NCI-H146 treated with DMSO at 0.1 percent for 48 hours (cell line): ENCODE measurements around the gene POC1A.
A peak's percentile ranks its signal among the peaks of the same experiment; 100 is the strongest.
"Not testable (repeated sequence)": the region's sequence is repeated elsewhere in the genome, so short reads cannot be mapped to it uniquely, and the experiment has no call there.

ENCODE experiments used
- DNase-seq: peaks from one replicate; lab custom pipeline; 2025; ENCODE audit not compliant: unreplicated experiment; lab: John Stamatoyannopoulos, UW

Gene POC1A

DNA sequence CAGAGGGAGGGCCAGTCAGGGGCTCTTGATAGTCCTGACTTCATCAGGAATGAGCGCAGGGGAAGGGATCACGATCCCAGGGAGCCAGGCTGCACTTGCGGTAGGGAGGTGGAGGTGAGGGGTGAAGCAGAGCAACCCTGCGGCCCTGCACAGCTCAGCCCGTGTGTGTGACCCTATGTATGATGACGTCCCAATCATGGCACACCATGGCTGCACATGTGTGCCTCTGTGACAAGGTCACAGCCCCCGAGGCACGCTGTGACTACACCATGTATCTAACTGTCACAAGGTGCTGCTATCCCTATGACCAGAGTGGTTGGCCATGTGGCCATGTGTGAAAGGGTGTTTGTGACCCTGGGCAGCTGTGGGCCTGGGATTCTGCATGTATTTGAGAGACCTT, 30.5 kb upstream of the POC1A start:
- no peak for DNase-seq

- DNase-seq: peak; percentile 48
These were observed 29.7 kb upstream of the POC1A start for GRCh38 chr3:52183786-52184445.

- DNase-seq: no peak
These were observed 28.5 kb upstream of the POC1A start for GRCh38 chr3:52182691-52183090.

DNA sequence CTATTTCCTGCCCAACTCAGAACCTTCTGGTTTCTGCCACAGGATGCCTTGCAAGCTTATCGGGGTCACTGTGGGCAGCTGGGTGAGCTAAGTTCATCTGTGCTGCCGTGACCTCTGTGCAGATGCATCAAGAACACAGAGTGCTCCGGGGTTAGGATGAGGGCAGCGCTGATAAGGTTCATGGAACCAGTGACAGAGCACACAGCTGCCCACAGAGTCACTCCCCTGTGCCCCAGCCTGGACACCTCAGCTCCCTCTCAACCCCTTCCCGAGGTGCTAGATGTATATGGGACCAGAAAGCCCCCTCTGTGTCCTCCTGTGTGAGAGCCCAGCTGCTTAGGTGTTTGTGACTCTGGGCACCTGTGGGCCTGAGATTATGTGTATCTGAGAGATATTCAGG, 28.0 kb upstream of the POC1A start:
- DNase-seq: no peak

- DNase-seq: no peak
These were observed 27.3 kb upstream of the POC1A start for GRCh38 chr3:52181543-52181942.

DNA sequence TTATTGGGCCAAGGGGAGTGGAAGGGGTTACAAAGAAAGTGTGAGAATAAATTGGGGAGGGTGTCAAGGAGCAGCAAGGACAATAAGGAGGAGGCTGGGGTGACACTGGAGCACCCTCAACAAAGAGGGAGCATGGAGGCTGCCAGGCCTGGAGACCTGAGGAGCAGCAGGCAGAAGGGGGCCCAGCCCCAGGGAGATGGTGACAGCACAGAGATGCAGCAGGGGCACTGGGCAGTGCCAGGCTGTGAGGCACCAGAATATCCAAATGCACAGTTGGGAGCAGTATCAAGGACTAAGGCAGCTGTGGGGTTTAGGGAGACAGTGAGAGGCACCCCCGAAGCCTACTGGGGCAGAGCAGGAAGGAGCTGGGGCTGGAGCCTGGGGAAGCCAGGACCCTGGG, 24.3 kb upstream of the POC1A start:
- DNase-seq: no peak

GRCh38 chr3:52178126-52178525, 23.9 kb upstream of the POC1A start:
- DNase-seq: not testable (repeated sequence)

GRCh38 chr3:52177701-52178042, 23.4 kb upstream of the POC1A start:
- DNase-seq: no peak

DNA sequence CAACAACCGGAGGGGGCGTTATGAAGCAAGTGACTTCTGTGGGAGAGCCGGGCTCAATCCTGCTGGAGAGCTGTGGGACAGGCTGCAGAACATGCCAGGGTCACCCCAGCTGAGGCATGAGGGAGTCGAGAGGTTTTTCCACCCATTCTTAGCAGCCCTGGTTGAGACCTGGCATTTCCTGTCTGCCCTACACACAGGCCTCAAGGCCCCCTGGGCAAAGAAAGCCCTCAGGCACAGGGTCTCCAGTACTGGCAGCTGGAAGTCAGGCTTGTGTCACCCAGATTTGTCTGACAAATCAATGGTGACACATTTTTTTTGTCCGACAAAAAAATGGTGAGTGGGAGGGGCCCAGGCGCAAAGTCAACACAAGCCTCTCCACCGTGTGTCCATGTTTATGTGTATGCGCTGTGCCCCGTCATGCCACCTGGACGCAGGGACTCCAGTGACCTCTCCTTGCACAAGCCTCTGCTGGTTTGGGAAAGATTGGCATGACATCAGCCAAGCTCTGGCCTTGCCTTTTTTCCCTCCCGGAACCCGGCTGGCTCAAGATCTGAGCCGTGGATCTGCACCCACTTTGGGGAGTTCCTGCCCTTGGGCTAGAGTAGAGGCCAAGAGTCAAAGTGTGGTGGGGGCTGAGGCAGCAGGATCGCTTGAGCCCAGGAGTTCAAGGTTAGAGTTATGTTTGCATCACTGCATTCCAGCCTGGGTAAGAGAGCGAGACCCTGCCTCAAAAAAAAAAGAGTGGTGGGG, 22.9 kb upstream of the POC1A start:
- DNase-seq: peak; percentile 6

DNA sequence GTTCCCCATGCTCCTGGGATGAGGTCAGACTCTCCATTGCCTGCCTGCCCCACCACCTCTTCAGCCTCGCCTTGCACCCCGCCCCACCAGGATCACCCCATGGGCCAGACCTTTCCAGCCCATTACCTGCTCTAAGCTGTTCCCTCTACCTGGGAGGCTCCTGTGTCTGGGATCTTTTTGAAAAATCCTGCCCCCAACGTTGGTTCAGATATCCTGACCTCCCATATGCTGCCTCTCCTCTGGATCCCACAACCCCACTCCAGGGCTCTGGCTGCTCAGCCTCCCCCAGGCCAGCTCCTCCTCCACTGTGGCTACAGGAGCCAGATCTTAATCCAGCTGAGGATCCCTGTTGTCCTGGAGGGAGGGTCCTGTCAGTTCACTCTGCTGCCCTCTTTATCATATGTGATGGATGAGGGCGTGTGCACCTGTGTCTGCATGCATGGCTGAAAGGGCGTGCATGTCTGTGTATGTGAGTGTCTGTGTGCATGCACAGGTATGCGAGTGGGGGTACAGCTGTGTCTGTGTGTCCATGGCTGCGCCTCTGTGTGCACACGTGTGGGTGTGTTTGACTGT, 22.0 kb upstream of the POC1A start:
- no peak for DNase-seq

GRCh38 chr3:52175416-52176179, 21.4 kb upstream of the POC1A start:
- DNase-seq: no peak

DNA sequence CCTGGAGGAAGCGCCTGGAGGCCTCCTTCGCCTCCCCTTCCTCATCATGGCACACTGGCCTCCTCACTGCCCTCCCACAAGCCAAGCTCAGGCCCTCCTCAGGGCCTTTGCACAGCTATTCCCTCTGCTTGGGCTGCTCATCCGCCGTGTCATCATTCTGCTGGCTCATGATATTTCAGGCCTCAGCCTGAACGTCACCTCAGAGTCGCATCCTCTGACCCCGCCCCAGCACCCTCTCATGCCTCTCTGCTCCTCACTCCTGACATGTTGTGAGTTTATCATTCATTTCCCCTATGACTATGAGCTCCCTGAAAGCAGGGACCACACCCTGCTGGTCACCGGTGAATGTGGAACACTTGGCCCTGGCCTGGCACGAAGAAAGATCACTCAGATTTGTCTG, 20.7 kb upstream of the POC1A start:
- DNase-seq: no peak

- DNase-seq: no peak
These were observed 18.9 kb upstream of the POC1A start for GRCh38 chr3:52173101-52173500.

GRCh38 chr3:52172262-52172757, 18.1 kb upstream of the POC1A start:
- no peak for DNase-seq

DNA sequence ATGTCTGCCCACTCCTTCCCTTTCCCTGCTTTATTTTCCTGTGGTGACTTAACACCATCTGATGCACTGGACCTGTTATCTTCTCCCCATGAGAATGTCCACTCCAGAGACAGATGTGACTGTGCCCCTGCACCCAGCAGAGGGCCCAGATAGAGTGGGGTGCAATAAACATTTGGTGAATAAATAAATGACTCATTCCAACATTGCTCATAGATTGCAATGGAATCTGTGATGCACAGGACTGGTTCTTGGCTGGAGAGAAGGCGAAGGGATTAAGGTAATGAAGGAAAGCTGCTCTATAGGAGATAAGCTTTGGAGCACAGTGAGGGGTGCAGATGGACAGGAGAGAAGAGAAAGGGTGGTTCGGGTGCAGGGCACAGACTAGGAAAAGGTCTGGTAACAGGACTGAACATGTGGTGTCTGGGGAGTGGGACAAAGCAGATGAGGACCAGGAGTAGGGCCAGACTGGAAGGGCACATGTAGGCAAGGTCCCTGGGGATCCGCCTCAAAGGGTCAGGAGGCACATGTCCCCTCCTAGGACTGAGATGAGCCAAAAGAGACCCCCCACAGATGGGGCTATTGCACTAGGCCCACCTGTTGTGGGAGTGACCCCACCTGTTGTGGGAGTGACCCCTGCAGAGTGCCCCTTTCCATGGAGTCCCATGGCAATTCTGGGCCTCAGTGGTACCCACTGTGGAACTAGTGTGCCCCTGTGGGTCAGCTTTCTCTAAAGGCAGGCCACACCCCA, 17.5 kb upstream of the POC1A start:
- no peak for DNase-seq

DNA sequence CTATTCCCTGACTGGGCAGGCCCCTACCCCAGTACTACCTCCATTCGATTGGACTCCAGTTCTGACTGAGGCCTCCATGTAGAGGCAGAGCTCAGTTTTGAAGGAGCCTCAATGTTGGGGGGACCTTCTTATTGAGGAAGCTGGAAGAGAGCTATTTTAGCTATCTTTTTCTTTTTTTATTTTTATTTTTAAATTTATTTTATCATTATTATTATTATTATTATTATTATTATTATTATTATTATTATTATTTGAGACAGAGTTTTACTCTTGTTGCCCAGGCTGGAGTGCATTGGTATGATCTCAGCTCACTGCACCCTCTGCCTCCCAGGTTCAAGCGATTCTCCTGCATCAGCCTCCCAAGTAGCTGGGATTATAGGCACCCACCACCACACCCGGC, 16.0 kb upstream of the POC1A start:
- DNase-seq: not testable (repeated sequence)

DNA sequence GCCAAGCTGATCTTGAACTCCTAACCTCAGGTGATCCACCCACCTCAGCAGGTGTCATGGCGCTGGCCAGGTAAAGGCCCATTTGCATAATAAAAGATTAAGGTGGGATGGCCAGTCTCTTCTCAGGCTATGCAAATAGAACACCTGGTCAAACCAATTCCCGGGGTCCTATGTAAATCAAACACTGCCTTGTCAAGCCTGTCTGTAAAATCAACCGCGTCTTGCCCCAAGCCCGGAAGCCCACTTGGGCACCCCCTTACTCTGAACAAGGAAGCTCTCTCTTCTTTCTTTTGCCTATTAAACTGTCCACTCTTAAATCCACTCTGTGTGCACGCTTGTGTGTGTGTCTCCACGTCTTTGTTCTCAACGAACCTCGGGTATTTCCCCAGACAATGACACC, 13.0 kb upstream of the POC1A start:
- no peak for DNase-seq

DNA sequence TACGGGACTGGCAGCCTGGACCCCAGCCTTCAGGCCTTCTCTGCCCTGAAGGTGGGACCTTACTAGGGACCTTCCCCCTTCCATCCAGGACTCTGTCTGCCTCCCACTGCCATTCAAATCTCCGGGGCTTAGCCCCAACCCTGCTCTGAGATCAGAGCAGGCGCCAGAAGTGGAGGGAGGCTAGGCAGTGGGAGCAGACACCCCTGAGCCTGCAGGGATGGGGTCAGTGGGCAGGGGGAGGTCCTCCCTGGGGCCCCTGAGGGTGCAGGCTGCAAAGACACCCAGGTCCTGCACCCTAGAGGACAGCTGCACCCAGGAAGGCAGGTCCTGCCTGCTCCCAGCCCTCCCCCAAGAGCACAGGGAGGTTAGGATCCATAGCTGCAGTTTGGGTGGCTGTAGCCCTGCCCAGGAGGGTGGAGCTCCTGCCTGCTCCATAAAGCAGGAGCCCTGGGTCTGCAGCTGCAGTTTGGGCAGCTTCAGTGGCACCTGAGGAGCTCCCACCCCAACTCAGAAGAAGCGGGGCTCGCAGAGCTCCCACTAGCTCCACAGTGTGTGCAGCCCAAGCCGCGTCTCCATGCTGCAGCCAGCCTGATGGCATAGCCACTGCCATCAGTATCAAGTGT, 8.1 kb upstream of the POC1A start:
- DNase-seq: no peak

DNA sequence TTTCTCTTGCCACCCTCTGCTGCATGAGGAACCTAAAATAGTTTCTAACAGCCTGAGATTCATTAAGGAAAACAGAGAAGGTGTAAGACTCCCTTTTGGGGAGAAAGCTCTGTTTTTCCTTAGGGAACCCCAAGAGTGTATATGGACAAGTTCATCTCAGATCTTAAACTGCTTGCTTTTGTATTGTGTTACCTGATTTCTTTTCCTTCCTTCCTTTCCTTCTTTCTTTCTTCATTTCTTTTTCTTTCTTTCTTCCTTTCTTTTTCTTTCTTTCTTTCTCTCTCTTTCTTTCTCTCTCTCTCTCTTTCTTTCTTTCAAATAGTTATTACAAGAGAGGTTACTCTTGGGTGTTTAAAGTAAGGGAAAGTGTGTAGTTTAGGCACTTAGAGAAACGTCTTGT, 5.3 kb upstream of the POC1A start:
- no peak for DNase-seq

DNA sequence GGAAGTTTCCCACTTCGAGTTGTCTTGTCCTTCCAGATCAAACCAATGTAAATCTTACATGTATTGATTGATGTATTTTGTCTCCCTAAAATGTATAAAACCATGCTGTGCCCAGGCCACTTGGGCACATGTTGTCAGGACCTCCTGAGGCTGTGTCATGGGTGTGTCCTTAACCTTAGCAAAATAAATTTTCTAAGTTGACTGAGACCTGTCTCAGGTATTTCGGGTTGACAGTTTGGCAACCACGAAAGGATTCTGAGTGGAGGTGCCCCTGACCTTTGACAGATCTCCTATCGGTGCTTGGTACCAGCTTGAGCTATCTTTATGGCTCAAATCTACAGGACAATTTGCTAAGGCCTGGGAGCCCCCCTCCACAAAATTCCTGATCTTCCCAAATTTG, 1.7 kb upstream of the POC1A start:
- no peak for DNase-seq
